ENCODE data around the gene IGHMBP2. TPM values are rescaled to one million over a fixed set of nuclear protein-coding genes. Genes with fewer than 3 reads are reported as not detected.

IGHMBP2 gene
- total RNA-seq, 1 donor, result 15.5 TPM

GRCh38 chr11:68982134-68982533, 78.4 kb downstream of the IGHMBP2 start:
- no peak overlapping the region for H3K4me3 ChIP-seq (ENCODE audit: low read length)
- peaks cover 6% of the 10 kb centered on the region for H3K9me3 ChIP-seq (ENCODE audit: low read depth, low read length)

DNA sequence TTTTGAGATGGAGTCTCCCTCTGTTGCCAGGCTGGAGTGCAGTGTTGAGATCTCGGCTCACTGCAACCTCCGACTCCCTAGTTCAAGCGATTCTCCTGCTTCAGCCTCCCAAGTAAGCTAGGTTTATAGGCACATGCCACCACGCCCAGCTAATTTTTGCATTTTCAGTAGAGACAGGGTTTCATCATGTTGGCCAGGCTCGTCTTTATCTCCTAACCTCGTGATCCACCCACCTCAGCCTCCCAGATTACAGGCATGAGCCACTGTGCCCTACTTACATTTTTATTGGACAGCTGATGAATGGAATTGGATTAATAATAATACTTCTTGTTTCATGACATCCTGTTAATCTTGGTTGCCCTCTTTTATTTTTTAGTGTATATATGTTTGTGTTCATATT, 80.1 kb downstream of the IGHMBP2 start:
- no peak overlapping the region for H3K4me3 ChIP-seq (ENCODE audit: low read length)
- H3K9me3 ChIP-seq (ENCODE audit: low read depth, low read length), result peaks cover 6% of the 10 kb centered on the region
- H3K27me3 ChIP-seq (ENCODE audit: insufficient read depth, low read length), result peaks cover 15% of the 10 kb centered on the region
- H3K4me1 ChIP-seq (ENCODE audit: insufficient read depth, low read length), result no peaks in the 10 kb centered on the region

More at GRCh38 chr11:68982134-68982533, 78.4 kb downstream of the IGHMBP2 start:
- Histone ChIP-seq H3K4me1 (ENCODE audit: insufficient read depth, low read length) (no peaks in the 10 kb centered on the region), H3K27me3 (ENCODE audit: insufficient read depth, low read length) (peaks cover 9% of the 10 kb centered on the region)

GRCh38 chr11:68987211-68987610, 83.5 kb downstream of the IGHMBP2 start:
- H3K4me3 ChIP-seq (ENCODE audit: low read length), result no peak overlapping the region
- peaks cover 3% of the 10 kb centered on the region for H3K9me3 ChIP-seq (ENCODE audit: low read depth, low read length)
- H3K4me1 ChIP-seq (ENCODE audit: insufficient read depth, low read length), result no peaks in the 10 kb centered on the region
- H3K27me3 ChIP-seq (ENCODE audit: insufficient read depth, low read length), result peaks cover 17% of the 10 kb centered on the region

DNA sequence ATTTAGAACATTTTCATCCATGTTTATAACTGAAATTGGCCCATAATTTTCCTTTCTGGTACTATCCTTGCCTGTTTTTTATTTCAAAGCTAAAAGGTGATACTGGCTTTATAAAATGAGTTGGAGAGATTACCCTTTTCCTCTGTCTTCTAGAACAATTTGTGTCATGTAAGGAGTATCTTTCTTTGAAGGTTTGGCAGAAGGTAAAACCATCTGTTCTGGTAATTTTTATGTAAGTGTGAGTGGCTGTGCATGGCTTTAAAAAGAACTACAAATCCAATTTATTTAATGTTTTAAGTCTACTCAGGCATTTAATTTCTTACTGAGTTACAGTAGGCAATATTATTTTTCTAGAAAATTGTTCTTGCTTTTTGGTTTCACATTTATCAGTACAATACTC, 84.8 kb downstream of the IGHMBP2 start:
- Histone ChIP-seq H3K4me3 (ENCODE audit: low read length) (no peak overlapping the region), H3K9me3 (ENCODE audit: low read depth, low read length) (no peaks in the 10 kb centered on the region), H3K4me1 (ENCODE audit: insufficient read depth, low read length) (no peaks in the 10 kb centered on the region), H3K27me3 (ENCODE audit: insufficient read depth, low read length) (peaks cover 15% of the 10 kb centered on the region)

Other genes with a start within 250 kb of the IGHMBP2 start
- not detected for gene GAL, start 219.3 kb upstream of the IGHMBP2 start, total RNA-seq
- 1.4 TPM for gene TESMIN, start 152.4 kb upstream of the IGHMBP2 start, total RNA-seq
- gene CPT1A, start 62.0 kb upstream of the IGHMBP2 start, total RNA-seq, result 13.7 TPM
- 20.4 TPM for gene MRPL21, start 59 bp upstream of the IGHMBP2 start, total RNA-seq
- not detected for gene MRGPRD, start 77.1 kb downstream of the IGHMBP2 start, total RNA-seq
- under 0.01 TPM for gene MRGPRF, start 109.4 kb downstream of the IGHMBP2 start, total RNA-seq
- gene TPCN2, start 145.0 kb downstream of the IGHMBP2 start, total RNA-seq, result 9.1 TPM

Data from mononuclear cell (primary cell).